UCSD-AML1 (cell line): ENCODE measurements around the gene HTRA3.

Experiments
- DNase-seq: peaks from one replicate; lab custom pipeline; 2025; ENCODE audit not compliant: unreplicated experiment; lab: John Stamatoyannopoulos, UW

The HTRA3 gene

GRCh38 chr4:8306511-8307021 lies 37.0 kb downstream of the HTRA3 start:
- DNase-seq, result no peak

DNA sequence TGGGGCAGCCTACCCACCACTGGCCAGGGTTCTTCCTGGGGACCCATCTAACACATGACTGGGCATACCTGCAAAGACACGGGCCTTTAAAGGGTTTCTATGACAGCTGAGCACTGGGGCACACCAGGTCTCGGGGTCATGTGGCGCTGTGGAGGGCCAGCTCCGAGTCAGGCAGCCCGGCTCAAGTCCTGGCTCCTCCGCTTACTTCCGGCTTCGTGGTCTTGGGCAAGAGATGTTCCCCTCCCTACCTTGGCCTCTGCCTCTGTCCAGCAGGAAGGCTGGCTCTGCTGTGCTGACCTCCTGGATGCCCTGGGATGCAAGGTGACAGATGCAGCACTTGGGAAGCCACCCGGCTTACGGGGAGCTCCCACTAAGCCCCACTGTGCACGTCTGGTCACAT lies 37.6 kb downstream of the HTRA3 start:
- no peak for DNase-seq

- DNase-seq, result no peak
Measured at GRCh38 chr4:8307714-8308113, 38.2 kb downstream of the HTRA3 start.

DNA sequence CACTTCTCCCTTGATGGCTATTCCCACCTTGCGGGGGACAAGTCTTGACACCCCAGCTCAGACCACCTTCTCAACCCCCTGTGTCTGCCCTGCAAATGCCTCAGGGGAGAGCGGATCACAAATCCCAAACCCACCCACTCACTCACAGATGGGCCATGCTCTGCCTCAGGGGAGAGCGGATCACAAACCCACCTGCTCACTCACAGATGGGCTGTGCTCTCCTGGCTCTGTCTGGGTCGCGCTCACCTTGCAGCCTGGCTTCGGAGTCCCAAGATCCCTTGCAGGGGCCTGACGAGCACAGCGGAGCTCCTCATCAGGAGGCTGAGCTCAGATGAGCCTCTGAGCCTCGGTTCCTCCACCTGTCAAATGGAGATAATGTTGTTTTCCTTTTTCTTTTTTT lies 38.6 kb downstream of the HTRA3 start:
- DNase-seq, result no peak

GRCh38 chr4:8308856-8309771 lies 39.6 kb downstream of the HTRA3 start:
- no peak for DNase-seq

DNA sequence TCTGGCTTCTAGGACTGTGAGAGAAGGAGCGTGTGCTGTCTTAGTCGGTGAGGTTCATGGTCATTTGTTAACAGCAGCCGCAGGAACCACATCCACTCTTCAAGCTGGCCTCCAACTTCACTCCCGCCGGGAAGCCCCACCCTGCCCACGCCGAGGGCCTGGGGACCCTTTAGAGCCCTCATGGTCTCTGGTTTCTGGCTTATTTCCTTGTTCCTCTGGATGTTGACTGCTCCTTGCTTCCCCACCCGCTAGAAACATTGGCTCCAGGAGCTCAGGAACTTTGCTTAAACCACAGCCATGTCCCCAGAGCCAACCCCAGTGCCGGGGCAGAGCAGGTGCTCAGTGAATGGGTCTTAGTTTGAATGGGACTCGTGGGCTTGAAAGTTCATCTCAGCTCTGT lies 40.8 kb downstream of the HTRA3 start:
- no peak for DNase-seq

GRCh38 chr4:8311101-8312068 lies 41.8 kb downstream of the HTRA3 start:
- DNase-seq, result no peak

GRCh38 chr4:8312069-8312445 lies 42.5 kb downstream of the HTRA3 start:
- no peak for DNase-seq

- no peak for DNase-seq
Measured at GRCh38 chr4:8312976-8313375, 43.4 kb downstream of the HTRA3 start.

GRCh38 chr4:8314691-8315255 lies 45.2 kb downstream of the HTRA3 start:
- DNase-seq, result no peak

- DNase-seq, result no peak
Measured at GRCh38 chr4:8315435-8316250, 46.1 kb downstream of the HTRA3 start.

DNA sequence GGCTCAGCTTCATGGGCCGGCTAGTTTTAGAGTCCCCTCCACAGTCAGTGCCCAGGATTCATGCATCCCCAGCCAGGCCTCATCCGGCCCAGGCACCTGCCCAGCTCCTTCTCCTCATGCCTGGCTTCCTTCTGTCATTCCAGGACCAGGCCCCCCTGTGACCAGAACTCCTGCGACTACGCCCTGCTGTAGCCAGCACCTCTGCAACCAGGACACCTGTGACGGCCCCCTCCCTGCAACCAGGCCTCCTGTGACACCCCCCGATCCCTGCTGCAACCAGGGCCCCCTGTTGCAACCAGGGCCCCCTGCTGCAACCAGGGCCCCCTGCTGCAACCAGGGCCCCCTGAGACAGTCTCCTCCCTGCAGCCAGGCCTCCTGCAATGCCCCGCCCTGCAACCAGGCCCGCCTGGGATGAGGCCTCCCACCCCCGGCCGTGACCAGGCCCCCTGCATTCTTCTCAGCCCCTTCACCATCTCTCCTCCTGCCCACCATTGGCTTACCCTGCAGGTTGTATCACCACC lies 46.8 kb downstream of the HTRA3 start:
- no peak for DNase-seq

GRCh38 chr4:8316911-8317351 lies 47.4 kb downstream of the HTRA3 start:
- no peak for DNase-seq

- DNase-seq, result no peak
Measured at GRCh38 chr4:8317474-8317873, 47.9 kb downstream of the HTRA3 start.

DNA sequence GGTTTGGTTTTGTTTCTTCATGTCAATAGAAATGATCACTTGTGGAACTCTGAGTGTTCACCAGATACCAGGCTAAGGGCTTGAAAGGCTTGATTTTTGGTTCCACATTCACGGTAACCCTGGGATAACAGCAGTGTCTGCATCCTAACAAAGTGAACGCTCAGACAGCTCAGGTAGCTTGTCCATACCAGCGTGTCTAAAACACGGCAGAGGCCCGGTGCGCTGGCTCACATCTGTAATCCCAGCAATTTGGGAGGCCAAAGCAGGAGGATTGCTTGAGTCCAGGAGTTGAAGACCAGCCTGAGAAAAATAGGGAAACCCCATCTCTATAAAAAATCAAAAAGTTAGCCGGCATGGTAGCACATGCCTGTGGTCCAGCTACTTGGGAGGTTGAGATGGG lies 49.0 kb downstream of the HTRA3 start:
- DNase-seq, result no peak

DNA sequence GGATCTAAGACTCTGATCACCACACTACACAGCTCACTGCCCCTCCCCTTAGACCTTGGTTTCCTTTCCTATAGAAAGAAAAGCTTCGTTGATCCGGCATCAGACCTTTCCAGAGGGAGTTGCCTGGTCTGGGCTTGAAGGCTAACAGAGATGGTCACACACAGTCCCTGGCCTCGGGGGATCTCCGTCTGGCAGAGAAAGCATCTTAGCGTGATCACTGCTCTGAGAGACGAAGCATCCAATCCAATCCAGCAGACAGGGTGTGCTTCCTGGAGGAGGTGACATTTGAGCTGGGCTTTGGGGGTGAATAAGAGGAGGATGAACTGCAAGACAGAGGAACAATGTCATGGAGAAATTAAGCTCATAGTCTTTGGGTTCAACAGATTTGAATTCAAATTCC lies 49.5 kb downstream of the HTRA3 start:
- no peak for DNase-seq

GRCh38 chr4:8319731-8320385 lies 50.3 kb downstream of the HTRA3 start:
- DNase-seq, result peak; percentile 49

DNA sequence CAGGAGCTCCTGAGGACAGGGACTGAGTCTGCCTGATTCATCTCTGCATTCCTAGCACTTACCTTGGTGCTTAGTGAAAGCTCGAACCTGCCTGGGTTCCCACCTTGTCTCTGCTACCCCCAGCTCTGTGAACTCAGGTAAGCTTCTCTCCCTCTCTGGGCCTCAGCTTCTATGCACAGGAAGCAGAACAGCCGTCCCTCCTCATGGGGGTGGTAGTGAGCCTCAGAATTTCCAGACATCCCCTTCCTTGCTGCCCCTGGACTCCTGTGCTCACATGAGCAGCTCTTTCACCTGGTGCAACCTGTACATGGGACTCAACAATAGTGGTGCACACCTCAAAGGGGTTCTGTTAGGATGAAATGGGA lies 50.8 kb downstream of the HTRA3 start:
- no peak for DNase-seq

DNA sequence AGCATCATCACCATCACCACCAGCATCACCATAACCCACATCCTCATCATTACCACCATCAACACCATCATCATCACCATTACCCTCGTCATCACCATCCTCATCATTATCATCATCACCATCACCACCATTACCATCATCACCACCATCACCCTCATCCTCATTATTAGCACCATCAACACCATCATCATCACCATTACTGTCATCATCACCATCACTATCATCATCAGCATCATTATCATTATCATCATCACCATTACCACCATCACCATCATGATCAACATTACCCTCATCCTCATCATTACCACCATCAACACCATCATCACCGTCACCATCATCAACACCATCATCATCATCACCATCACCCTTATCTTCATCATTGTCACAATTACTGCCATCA lies 51.7 kb downstream of the HTRA3 start:
- no peak for DNase-seq

DNA sequence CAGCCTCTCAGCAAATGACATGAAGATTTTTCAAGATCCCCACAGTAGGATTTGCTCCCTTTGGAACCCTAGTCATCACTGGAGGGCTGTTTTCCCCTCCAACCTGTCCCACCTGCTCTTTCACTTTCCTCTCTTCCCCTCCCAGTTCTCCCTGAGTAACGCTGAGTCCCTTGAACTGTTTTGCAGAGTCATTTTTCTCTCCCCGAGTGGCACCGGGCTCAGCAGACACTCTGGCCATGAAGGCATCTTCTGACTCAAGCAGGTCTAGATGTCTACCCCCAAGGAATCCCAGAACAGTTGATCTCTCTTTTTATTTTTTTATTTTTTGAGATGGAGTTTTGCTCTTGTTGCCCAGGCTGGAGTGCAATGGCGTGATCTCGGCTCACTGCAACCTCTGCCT lies 52.2 kb downstream of the HTRA3 start:
- no peak for DNase-seq
